Mucosa of stomach (tissue), 1 donor: ENCODE data around the gene EVX2.

Experiments used
- H3K27me3 ChIP-seq: one replicate; pipeline ENCODE4 v1.7.0; 2013; ENCODE audit warnings: mild to moderate bottlenecking, low read length; ENCODE audit not compliant: control insufficient read depth, insufficient read depth
- H3K36me3 ChIP-seq: one replicate; pipeline ENCODE4 v1.7.0; 2013; ENCODE audit warnings: low read length; ENCODE audit not compliant: control insufficient read depth, insufficient read depth
- H3K4me1 ChIP-seq: one replicate; pipeline ENCODE4 v1.7.0; 2013; ENCODE audit warnings: mild to moderate bottlenecking, low read length; ENCODE audit not compliant: control insufficient read depth, insufficient read depth
- H3K4me3 ChIP-seq: one replicate; pipeline ENCODE4 v1.7.0; 2013; ENCODE audit warnings: low read length
- H3K9ac ChIP-seq: one replicate; pipeline ENCODE4 v1.7.0; 2013; ENCODE audit warnings: mild to moderate bottlenecking, low read length, moderate library complexity
- H3K9me3 ChIP-seq: one replicate; pipeline ENCODE4 v1.7.0; 2013; ENCODE audit warnings: mild to moderate bottlenecking, low read length, moderate library complexity; ENCODE audit not compliant: control insufficient read depth
- donor health status: Pancreatic carcinoma.

Gene EVX2

DNA sequence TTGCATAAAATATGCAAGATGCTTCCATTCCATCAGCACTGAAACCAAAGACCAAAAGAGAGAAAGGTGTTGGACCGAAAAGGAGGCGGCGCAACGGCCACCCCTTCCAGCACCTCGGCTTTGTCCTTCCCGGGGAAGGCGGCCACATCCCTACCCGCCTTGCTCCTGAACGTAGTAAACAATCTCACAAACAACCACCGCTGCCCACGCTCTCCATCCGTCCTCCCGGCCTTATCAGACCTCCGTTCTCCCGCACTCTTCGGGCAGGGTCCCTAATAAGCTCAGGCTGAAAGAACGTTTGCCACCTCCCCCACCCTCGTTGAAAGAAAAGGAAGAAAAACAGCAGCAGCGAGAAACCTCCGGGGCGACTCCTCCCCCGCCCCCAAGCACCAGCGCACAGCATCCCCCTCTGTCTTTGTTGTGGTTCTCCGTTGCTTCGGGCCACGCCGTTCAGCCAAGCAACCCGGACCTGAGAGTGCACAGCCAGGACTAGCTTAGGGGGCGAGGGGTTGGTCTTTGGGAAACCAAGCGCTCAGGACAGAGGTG is 4.4 kb downstream of the EVX2 start:
- peaks cover under 1% of the 10 kb centered on the region for H3K9me3 ChIP-seq
- H3K27me3 ChIP-seq = peaks cover 91% of the 10 kb centered on the region
- peaks cover 12% of the 10 kb centered on the region for H3K4me1 ChIP-seq
- H3K36me3 ChIP-seq = no peaks in the 10 kb centered on the region
- H3K9ac ChIP-seq = no peak overlapping the region
- H3K4me3 ChIP-seq = no peak overlapping the region

DNA sequence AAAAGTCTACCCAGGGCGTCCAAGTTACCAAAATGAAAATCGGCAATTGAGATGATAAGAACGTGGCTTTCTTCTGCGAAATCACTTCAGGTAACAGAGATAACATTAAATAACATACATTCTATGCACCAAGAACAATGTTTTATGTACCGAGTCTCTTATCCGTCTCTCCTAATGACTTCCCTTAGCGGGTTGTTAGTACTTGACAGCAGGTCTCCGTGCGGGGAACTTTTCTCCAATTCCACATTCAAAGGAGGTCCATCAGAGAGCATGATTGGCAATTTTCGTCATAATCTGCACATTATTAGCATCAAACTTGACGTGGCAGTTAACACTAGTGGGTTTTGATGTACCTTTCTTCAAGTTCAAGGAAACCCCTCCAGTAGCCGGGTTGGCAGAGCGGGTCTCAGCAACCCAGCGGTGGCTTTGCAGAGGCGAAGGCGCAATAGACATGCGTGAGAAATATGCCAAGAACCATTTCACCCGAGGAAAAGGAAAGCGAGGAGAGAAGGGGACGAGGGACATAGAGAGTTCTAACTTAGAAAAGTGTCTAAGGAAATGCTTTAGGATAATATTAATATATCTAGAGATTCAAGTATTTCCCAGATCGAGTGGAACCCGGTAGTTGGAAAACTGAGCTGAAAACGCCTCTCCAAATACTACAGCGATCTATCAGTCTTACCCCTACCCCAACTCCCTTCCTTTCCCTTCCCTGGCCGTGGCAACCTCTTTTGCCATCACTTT is 5.0 kb downstream of the EVX2 start:
- Histone ChIP-seq H3K27me3 (peaks cover 91% of the 10 kb centered on the region), H3K4me3 (no peak overlapping the region), H3K9ac (no peak overlapping the region), H3K36me3 (no peaks in the 10 kb centered on the region), H3K9me3 (no peaks in the 10 kb centered on the region), H3K4me1 (peaks cover 12% of the 10 kb centered on the region)

DNA sequence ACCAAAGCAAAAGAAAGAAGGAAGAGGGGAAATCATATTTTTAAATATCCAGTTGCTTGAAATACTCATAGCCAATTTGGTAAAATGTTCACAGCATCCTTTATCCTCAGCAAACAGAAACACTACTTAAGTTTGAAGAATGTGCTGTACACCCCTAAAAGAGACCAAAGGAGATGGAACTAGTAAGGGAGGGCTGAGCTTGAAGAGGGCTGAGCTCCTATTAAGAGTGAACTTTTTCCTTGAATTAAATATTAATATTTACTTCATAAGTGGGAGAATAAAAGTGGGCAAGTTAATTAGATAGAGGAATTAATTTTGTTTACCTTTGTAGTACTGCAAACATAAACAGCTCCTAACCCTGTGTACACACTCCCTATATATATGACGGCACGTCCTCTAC is 7.0 kb downstream of the EVX2 start:
- H3K36me3 ChIP-seq = no peaks in the 10 kb centered on the region
- H3K27me3 ChIP-seq = peaks cover 91% of the 10 kb centered on the region
- peaks cover 12% of the 10 kb centered on the region for H3K4me1 ChIP-seq
- no peak overlapping the region for H3K9ac ChIP-seq
- H3K4me3 ChIP-seq = no peak overlapping the region
- H3K9me3 ChIP-seq = no peaks in the 10 kb centered on the region

DNA sequence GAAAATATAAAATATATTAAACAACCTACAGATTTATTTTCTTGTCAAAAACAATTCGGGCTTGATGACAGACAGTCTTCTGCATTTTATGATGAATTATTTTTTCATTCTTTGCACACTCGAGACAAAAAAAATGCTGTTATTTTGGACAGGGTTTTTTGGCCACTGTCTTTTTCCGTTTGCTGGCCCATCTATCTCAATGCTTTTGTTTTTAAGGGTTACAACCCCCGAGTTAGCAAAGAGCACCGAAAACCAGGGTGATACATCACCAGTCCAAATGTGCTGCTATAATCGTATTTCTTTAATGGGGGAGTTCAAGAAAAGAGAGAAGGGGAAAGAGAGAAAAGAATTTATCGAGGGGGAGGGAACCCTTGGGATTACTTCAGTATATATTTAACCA is 7.7 kb downstream of the EVX2 start:
- Histone ChIP-seq H3K9ac (no peak overlapping the region), H3K36me3 (no peaks in the 10 kb centered on the region), H3K4me3 (no peak overlapping the region), H3K4me1 (peaks cover 12% of the 10 kb centered on the region), H3K27me3 (peaks cover 91% of the 10 kb centered on the region), H3K9me3 (no peaks in the 10 kb centered on the region)

DNA sequence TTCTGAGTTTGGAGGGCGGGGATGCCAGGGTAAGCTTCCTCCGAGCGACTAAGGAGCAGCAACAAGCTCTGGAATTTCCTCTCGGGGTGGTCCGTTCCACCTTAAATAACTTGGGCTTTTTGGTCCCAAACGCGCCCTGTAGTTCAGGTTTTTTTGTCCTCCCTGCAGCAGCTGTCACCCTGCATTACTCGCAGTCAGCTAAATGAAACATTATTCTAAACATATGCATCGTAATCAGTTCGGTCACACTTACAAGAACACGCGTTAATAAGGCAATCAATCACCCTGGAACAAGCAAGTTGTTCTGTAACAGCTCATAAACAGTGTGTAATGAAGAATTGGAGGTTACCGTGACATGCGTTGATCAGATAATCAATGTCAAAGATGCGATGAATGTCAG is 8.3 kb downstream of the EVX2 start:
- peaks cover 91% of the 10 kb centered on the region for H3K27me3 ChIP-seq
- peaks cover 9% of the 10 kb centered on the region for H3K4me1 ChIP-seq

DNA sequence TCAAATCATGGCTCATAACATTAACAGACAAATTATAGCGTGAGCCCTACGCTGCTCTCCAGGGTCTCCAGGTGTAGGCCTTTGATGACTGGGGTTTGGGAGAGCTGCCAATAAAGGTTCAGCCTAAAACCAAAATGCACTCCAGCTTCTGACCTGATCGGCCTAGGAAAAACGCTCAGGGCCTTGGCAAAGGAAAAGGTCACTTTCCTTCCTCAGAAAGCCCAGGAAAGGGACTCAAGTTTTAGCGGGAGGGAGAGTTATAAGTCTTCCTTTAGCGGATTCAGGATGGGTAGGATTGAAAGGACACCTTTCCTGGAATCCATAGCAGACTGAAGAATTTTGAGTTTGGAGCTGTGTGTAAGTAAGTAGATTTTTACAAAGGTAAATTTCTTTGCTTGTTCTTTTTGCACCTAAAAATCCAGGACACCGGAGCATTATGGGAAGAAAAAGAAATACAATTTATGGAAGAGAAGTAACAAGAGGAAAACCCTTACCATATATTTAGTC is 8.8 kb downstream of the EVX2 start:
- Histone ChIP-seq H3K9me3 (no peaks in the 10 kb centered on the region), H3K9ac (no peak overlapping the region), H3K4me1 (peaks cover 8% of the 10 kb centered on the region), H3K36me3 (no peaks in the 10 kb centered on the region), H3K4me3 (no peak overlapping the region), H3K27me3 (peaks cover 94% of the 10 kb centered on the region)

More for the DNA sequence above, 8.3 kb downstream of the EVX2 start:
- Histone ChIP-seq H3K4me3 (no peak overlapping the region), H3K9me3 (no peaks in the 10 kb centered on the region), H3K9ac (no peak overlapping the region), H3K36me3 (no peaks in the 10 kb centered on the region)

DNA sequence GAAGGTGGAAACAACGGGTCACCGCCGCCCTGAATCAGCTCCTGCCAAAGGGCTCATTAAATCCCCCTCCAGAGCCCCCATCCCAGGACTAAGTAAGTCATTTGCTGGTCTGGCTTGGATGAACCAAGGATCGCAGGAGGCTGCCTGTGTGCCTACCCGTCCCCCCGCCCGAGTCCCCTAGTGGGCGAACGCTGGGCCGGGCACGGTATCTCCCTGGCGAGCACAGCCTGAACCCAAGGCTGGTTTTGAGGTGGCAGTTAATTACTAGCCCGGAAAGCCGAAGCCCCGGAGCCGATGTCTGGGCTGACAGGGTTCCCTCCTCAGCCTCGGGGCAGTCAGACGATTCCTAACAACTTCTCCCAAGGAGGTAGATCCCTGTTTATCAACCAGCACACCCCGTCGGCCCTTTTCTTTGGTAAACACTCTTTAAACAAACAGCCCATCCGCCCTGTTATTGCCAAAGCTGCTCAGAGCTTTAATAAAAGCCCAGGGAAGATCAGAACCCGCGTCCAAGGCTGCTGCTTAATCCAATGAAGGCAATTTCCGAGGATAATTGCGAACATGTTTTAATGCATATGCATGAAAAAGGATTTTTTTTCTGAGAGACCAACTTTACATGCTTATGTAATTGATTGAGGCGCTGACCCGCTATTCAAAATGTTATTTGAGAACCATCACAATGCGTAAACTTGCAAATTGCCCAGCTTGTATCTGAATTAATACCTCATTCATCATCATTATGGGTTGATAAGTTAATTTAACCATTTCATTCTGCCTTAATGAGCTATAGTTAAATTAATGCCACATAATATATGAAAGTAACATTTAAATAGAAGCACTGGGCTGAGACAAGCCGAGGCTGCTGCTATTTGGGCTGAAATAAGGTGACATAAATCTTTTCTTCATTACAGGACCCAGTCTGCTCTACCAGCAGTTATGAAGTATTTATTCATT is 10.5 kb downstream of the EVX2 start:
- Histone ChIP-seq H3K4me3 (no peak overlapping the region), H3K36me3 (no peaks in the 10 kb centered on the region), H3K27me3 (peaks cover 94% of the 10 kb centered on the region), H3K9me3 (no peaks in the 10 kb centered on the region), H3K9ac (no peak overlapping the region), H3K4me1 (no peaks in the 10 kb centered on the region)

DNA sequence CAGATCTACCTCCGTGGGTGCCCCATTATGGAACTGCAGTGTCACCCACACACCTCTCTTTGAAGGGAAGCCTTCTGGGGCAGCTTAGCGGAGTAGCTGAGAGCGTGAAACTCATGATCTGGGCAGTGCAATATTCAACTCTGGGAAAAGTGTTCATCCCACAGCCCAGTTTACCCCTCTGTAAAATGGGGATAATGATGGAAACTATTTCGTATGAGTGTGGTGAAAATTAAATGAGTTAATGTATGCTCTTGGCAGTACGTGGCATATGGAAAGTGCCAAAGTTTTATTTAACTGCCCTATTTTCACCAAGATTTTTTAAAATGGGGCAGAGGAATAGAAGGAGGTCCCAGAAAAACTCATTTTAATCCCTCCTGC is 11.5 kb downstream of the EVX2 start:
- Histone ChIP-seq H3K4me1 (peaks cover 8% of the 10 kb centered on the region), H3K4me3 (no peak overlapping the region), H3K9ac (no peak overlapping the region), H3K9me3 (no peaks in the 10 kb centered on the region), H3K36me3 (no peaks in the 10 kb centered on the region), H3K27me3 (peaks cover 99% of the 10 kb centered on the region)

DNA sequence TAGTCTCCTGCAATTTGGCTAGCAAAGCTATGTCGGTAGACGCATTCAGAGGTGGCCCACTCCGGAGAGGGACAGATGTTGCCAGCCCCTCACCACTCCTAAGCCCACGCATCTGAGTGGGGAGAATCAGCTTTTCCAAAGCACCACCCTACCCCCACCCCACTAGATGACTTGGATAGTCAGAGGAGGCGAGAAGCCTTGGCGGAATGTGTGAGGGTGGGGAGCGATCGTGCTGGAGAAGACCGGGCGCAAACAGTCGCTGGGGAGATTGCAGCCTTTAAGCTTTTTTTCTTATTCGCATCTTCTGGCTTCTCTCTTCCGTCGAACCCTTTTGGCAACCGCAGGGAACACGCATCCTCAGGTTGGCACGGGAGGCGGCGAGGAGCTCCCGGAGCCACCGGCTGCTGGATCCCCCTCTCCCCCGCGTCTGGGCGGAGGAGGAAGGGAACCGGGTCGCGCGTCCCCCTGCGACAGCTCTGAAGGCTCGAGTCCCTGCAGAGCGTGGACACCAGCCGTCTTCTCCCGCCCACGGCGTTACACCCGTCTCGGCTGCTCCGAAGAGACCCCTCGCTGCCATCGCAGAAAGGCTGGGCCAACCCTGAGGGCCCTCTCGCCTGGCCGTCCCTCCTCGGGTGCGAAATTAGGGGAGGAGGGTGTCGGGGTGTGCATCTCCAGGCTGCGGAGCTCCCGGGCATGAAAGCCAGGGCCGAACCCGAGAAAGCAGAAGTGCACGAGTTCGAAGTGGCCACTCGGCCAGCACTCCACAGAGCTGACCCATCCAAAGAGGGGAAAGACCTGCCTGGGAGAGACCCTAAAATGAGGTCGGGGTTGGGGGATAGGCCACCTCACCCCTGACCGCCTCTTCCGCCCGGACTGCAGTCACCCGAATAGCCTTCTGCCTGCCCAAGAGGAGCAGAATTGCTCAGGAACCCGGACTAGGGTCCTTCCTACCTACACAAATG is 12.2 kb downstream of the EVX2 start:
- no peaks in the 10 kb centered on the region for H3K9me3 ChIP-seq
- peaks cover 99% of the 10 kb centered on the region for H3K27me3 ChIP-seq
- peaks cover 14% of the 10 kb centered on the region for H3K4me1 ChIP-seq
- no peak overlapping the region for H3K4me3 ChIP-seq
- H3K9ac ChIP-seq = no peak overlapping the region
- no peaks in the 10 kb centered on the region for H3K36me3 ChIP-seq

DNA sequence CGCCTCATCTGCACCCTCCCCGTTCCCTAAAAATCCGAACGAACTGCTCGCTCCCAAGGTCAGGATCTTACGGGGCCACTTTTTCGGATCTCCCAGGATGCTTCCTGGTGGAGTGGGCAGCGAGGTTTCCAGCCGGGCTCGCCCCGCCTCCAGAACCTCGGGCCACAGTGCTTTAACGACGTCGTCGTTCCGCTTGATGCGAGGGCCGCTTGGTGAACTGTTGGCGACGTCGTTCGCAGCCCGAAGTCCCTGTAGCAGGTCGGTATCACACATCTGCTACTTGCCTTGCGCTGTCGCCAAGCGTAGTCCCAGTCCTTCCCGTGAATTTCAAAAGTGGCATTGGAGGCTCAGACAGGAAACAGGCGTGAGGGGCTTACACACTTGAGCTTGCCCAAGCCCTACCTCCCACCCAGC is 15.3 kb downstream of the EVX2 start:
- H3K4me3 ChIP-seq = no peak overlapping the region
- no peaks in the 10 kb centered on the region for H3K9me3 ChIP-seq
- no peak overlapping the region for H3K9ac ChIP-seq
- no peaks in the 10 kb centered on the region for H3K36me3 ChIP-seq
- H3K27me3 ChIP-seq = peaks cover 84% of the 10 kb centered on the region
- H3K4me1 ChIP-seq = peaks cover 14% of the 10 kb centered on the region
